Measurements from ENCODE around the gene TMEM187.

Gene TMEM187

GRCh38 chrX:154023276-154024000 is 50.9 kb downstream of the TMEM187 start:
- no peak for DNase-seq

DNA sequence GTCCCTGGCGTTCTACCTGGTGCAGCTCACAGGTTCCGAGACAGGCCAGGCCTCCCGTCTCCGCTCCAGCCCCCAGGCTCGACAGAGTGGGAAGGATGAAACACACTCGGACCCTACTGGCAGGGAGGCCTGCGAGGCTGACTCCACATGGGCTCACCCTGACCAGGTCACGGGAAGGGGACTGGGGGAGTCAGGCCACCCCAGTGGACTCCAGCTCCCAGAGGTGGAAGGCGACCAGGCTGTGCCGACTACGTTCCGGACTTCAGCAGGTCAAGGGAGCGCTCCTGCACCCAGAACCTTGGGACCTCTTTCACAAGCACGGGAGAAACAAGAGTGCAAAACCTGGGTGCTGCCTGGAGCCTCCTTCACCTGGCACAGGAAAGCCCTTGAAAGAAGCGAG is 51.7 kb downstream of the TMEM187 start:
- DNase-seq: no peak

- DNase-seq: no peak
Observed at GRCh38 chrX:154025230-154025629, 52.7 kb downstream of the TMEM187 start.

- DNase-seq: no peak
Observed at GRCh38 chrX:154026136-154027021, 53.8 kb downstream of the TMEM187 start.

- no peak for DNase-seq
Observed at GRCh38 chrX:154027022-154027402, 54.5 kb downstream of the TMEM187 start.

DNA sequence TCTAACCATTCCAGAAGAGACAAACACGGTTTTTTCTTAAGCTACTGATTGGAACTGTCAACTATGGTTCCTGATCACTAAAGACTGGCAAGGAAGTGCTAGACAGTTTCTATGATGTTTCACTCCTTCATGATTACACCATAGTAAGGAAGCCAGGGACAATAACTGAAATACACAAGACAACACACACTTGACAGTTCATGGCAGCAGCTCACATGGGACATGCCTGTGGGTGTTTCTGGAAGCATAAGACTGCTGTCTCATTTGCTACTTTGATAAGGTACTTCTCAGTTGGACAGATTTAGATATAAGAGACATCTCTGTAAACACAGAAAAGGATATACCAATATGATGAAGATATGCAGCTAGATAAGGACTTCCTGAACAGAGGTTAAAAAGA is 55.4 kb downstream of the TMEM187 start:
- no peak for DNase-seq

GRCh38 chrX:154028502-154029184 is 56.1 kb downstream of the TMEM187 start:
- no peak for DNase-seq

GRCh38 chrX:154029439-154029838 is 56.9 kb downstream of the TMEM187 start:
- DNase-seq: no peak

DNA sequence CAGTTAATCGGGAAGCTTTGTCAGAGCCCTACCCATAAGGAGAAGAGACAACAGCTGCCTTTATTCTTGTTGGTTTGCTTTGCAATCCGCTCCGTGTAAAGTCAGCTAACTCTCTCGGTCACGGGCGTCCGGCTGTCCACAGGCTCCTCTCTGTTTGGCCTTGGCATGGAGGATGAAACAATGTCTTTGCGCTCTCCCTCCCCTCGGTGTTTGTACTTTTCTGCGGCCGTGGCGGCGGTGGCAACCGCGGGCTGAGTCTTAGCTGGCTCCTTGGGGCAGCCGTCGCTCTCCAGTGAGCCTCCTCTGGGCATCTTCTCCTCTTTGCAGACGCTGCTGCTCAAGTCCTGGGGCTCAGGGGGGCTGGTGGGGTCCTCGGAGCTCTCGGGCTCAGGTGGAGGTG is 57.7 kb downstream of the TMEM187 start:
- no peak for DNase-seq

DNA sequence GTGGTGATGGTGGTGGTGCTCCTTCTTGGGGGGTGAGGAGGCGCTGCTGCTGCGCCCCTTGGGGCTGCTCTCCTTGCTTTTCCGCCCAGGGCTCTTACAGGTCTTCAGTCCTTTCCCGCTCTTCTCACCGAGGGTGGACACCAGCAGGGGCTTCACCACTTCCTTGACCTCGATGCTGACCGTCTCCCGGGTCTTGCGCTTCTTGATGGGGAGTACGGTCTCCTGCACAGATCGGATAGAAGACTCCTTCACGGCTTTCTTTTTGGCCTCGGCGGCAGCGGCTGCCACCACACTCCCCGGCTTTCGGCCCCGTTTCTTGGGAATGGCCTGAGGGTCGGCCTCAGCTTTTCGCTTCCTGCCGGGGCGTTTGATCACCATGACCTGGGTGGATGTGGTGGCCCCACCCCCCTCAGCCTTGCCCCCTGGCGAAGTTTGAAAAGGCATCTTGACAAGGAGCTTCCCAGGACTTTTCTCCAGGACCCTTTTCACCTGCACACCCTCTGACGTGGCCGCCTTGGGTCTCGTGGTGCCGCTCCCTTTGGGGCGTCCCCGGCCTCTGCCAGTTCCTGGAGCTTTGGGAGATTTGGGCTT is 58.3 kb downstream of the TMEM187 start:
- no peak for DNase-seq

DNA sequence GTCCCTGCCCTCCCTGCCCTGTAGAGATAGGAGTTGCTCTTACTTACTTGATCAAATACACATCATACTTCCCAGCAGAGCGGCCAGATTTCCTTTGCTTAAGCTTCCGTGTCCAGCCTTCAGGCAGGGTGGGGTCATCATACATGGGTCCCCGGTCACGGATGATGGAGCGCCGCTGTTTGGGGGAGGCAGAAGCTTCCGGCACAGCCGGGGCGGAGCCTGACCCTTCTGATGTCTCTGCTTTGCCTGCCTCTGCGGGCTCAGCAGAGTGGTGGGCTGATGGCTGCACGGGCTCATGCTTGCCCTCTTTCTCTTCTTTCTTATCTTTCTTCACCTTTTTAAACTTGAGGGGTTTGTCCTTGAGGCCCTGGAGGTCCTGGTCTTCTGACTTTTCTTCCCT is 59.6 kb downstream of the TMEM187 start:
- DNase-seq: no peak

DNA sequence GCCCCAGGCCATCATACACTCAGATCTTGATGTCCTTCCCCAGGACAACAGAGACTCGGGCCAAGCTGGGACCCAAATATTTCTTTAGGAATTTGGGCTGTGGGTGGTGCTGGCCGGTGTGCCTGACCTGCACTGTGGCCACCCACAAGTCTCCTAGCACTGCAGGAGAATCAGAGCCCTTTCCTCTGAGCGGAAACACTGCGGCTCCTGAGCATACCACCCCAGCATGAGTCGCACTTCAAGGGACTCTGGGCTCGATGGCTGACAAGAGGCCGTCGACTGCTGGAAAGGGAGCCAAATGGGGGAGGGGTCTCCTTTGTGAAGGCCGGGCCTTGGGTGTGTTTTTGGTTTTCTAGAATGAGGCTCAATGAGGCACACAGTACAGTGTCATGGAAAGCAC is 60.1 kb downstream of the TMEM187 start:
- DNase-seq: no peak
